Breast epithelium (tissue), 3 donors: ENCODE results near the gene EIF4G1.

ENCODE experiments used
- CTCF ChIP-seq, 3 donors: fragments of 450-650 bp; IDR thresholded peaks; one replicate each; pipeline ENCODE4 v1.5.1; 2016 to 2017; ENCODE audit warnings: antibody characterized with exemption in 3 of 3, mild to moderate bottlenecking in 3 of 3, moderate library complexity in 3 of 3
- POLR2A ChIP-seq: fragments of 450-650 bp; IDR thresholded peaks from one replicate; pipeline ENCODE4 v1.6.1; 2016; ENCODE audit warnings: antibody characterized with exemption, mild to moderate bottlenecking, moderate library complexity
- POLR2AphosphoS5 ChIP-seq, 3 donors: sonication (generic); formaldehyde crosslinking; IDR thresholded peaks; one replicate each; pipeline ENCODE4 v1.6.1; 2017; ENCODE audit warnings: antibody characterized with exemption in 3 of 3

- no peak for TF ChIP-seq CTCF (IDR thresholded peaks at IDR 0.05)
- TF ChIP-seq POLR2AphosphoS5 (IDR thresholded peaks at IDR 0.05): no peak
- no peak for TF ChIP-seq POLR2A
Observed at GRCh38 chr3:184366619-184367289, 52.3 kb downstream of the EIF4G1 start.
